OCI-M2 (cell line): ENCODE measurements around the gene KCNC4.

Experiments used
- DNase-seq: peaks from one replicate; lab custom pipeline; 2025; ENCODE audit not compliant: unreplicated experiment; lab: John Stamatoyannopoulos, UW

KCNC4 gene

DNA sequence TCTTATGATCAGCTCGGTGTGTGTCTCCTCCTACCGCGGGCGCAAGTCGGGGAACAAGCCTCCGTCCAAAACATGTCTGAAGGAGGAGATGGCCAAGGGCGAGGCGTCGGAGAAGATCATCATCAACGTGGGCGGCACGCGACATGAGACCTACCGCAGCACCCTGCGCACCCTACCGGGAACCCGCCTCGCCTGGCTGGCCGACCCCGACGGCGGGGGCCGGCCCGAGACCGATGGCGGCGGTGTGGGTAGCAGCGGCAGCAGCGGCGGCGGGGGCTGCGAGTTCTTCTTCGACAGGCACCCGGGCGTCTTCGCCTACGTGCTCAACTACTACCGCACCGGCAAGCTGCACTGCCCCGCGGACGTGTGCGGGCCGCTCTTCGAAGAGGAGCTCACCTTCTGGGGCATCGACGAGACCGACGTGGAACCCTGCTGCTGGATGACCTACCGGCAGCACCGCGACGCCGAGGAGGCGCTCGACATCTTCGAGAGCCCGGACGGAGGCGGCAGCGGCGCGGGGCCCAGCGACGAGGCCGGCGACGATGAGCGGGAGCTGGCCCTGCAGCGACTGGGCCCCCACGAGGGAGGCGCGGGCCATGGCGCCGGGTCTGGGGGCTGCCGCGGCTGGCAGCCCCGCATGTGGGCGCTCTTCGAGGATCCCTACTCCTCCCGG is 1.5 kb downstream of the KCNC4 start:
- no peak for DNase-seq

- no peak for DNase-seq
Measured at GRCh38 chr1:110212169-110213142, 2.3 kb downstream of the KCNC4 start.

GRCh38 chr1:110213143-110213540 is 3.0 kb downstream of the KCNC4 start:
- DNase-seq = no peak

GRCh38 chr1:110214454-110215404 is 4.6 kb downstream of the KCNC4 start:
- no peak for DNase-seq

DNA sequence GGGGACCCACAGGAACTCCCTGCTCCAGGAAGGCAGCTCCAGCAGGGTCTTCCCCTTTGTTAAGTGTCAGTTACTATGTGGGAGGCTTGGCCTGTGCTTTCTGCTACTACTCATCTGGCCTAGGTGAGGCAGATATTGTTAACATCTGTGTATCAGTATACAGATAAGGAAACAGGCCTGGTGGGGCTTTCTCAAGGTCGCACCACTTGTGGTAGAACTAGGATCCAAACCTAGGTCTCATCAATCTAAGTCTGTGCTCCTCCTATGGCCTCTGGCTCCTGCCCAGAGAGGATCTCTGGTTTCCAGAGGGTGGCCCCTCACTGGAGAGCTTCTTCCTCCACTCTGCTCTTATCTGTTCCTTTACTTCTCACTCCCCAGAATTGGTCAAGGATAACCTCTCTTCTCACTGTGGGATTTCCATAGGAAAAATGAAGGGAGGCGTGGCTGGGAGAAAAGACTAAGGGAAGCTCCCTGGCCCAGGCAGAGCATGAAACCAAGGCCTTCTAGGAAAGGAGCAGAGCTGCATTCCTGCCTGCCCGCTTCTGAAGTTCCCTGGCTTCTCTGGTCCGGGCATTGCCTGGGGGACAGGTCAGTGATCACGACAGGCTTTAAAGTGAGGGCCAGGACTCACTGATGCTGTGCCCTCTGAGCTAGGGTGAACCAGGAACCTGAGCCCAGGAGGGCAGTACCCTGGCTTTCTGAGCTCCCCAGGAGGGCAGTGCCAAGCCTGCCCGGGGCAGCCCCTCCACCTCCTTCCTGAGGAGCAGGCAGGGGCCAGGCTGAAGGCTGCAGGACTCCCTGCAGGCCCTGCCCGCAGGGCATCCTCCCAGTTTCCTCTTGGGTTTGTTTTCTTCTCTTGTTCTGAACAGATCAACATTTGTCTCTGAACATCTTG is 5.8 kb downstream of the KCNC4 start:
- no peak for DNase-seq

GRCh38 chr1:110216844-110217444 is 6.8 kb downstream of the KCNC4 start:
- no peak for DNase-seq

GRCh38 chr1:110218137-110218536 is 8.0 kb downstream of the KCNC4 start:
- no peak for DNase-seq

DNA sequence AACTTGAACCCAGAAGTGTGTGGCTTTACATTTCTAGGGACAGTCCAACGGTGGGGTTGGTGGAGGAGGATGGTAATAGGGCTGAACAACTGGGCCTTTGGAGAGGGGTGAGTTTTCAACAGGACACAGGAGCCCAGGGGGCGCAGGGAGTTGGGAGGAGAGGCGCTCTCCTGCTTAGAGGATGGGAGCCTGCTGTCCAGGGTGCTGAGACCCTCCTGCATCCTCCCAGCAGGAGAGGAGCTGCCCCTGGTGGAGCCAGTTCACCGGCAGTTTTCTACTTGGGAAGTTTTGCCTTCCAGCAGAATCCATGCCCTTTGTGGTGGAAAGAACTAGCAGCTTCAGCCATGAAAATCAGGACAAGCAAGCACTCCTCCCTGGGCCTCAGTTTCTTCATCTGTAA is 8.6 kb downstream of the KCNC4 start:
- DNase-seq = no peak

GRCh38 chr1:110220324-110220723 is 10.2 kb downstream of the KCNC4 start:
- DNase-seq = no peak

GRCh38 chr1:110221119-110221518 is 11.0 kb downstream of the KCNC4 start:
- no peak for DNase-seq

DNA sequence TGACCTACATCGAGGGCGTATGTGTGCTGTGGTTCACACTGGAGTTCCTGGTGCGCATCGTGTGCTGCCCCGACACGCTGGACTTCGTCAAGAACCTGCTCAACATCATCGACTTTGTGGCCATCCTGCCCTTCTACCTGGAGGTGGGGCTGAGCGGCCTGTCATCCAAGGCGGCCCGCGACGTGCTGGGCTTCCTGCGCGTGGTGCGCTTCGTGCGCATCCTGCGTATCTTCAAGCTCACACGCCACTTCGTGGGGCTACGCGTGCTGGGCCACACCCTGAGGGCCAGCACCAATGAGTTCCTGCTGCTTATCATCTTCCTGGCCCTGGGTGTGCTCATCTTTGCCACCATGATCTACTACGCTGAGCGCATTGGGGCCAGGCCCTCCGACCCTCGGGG is 13.0 kb downstream of the KCNC4 start:
- no peak for DNase-seq

DNA sequence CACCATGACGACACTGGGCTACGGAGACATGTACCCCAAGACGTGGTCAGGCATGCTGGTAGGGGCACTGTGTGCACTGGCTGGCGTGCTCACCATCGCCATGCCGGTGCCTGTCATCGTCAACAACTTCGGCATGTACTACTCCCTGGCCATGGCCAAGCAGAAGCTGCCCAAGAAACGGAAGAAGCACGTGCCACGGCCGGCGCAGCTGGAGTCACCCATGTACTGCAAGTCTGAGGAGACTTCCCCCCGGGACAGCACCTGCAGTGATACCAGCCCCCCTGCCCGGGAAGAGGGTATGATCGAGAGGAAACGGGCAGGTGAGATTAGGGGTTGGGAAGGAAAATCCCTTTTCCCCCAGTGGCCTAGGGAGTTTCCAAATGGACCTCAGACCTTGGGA is 13.5 kb downstream of the KCNC4 start:
- DNase-seq = no peak

DNA sequence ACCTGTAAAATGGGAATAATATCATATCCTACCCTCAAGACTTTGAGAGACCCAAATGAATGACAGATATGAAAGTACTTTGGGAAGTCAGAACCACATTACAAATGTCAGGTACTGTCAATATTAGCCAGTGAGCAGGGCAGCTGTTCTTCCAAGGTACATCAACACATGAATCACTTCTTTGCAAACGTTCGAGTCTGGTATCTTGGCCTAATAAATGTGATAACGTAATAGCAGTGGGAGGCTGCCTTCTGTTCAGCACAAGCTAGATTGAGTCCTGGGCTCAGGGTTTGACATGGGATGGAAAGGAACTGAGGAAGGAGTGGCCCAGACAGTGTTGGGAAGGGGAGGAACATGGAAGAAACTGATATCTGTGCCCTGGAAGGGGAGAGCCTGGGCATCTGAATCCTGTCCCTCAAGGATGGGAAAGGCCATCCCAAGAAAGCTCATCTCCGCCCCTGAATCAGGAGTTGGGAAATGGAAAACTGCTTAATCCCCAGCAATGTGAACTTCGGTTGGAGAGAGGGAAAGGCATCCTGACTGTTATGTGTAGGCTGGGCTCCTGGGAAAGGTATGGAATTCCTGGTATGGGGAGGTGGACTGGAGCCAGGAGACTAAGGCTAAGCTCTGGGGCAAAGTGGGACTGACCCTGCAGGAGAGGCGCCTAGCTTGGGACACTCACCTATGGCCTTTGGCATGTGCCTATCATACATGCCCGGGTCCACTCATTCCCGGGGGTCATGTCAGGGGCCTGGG is 14.3 kb downstream of the KCNC4 start:
- no peak for DNase-seq

- no peak for DNase-seq
Measured at GRCh38 chr1:110225212-110225611, 15.1 kb downstream of the KCNC4 start.

DNA sequence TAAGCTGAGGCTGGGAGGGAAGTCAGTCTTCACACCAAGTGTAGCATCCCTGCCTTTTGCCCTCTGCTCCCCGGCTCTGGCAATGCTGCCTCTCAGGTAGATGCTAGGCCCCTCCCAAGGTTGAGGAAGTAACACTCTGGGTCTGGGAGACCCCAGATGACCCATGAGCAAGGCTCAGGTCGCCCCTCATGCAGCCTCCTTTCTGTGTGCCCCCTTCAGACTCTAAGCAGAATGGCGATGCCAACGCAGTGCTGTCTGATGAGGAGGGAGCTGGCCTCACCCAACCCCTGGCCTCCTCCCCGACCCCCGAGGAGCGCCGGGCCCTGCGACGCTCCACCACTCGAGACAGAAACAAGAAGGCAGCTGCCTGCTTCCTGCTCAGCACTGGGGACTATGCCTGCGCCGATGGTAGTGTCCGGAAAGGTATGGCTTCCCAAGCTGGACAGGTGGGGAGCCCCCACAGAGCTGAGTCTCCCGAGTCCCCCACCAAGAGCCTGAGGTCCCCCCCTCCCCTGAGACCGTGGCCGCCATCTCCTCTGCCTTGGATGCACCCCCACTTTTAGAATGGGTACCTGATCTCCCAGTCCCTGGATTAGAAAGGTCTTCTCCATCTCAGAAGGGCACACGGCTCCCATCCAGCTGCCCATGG is 15.8 kb downstream of the KCNC4 start:
- DNase-seq = no peak

DNA sequence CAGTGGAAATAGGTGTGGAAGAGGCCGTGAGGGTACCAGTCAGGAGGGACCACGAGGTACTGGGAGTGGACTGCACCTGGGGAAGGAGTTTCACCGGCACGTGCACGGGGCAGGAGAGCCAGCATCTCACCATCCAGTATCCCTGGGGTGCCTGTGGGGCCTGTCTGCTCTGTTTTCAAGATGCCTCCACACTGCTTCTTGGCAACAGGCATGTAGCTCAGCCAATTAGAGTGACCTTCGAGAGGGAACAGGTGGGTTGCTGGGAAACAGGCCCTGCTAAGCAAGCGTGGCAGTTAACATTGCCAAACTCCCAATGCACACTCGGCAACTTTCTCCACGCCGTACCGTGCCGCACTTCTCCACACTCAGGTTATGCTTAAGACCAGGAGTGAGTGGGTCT is 17.7 kb downstream of the KCNC4 start:
- DNase-seq = no peak

DNA sequence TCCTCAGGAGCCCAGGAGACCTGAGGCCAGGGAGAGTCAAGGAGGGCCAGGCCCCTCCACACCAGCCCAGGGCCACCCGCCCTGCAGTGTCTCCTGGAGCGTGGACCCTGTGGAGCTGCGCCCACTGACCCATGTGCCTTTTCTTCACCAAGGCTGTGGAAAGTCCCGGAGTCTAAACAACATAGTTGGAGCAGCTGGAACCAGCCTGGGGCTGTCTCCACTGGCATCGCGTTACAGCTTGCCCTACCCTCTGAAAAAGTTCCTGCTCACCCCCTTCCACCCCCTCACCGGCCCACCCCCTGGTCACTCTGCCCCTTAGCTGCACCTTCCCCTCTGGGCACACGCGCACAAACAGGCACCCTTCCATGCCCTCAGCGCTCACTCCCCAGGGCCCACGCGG is 18.3 kb downstream of the KCNC4 start:
- no peak for DNase-seq

GRCh38 chr1:110228869-110229268 is 18.8 kb downstream of the KCNC4 start:
- no peak for DNase-seq
